Activated CD4-positive, alpha-beta memory T cell treated with anti-CD3 and anti-CD28 coated beads for 36 hours (primary cell): ENCODE data around the gene TNFRSF11A. TPM values are rescaled to one million over a fixed set of nuclear protein-coding genes. Genes with fewer than 3 reads are reported as not detected.

Experiments
- CTCF ChIA-PET: fragments of 350-600 bp; sonication (Branson Sonifier 250); formaldehyde crosslinking; loops from one replicate; lab custom pipeline; 2021; ENCODE audit warnings: antibody characterized with exemption, inconsistent platforms; lab: Charles Lee
- POLR2A ChIA-PET: fragments of 350-600 bp; sonication (Branson Sonifier 250); formaldehyde crosslinking; loops from one replicate; lab custom pipeline; 2021; ENCODE audit warnings: antibody characterized with exemption; lab: Charles Lee
- DNase-seq: peaks from one replicate; pipeline ENCODE4 v3.0.0-alpha.2; 2020
- H3K27ac Mint-ChIP-seq: one replicate; pipeline ENCODE4 v1.8.0; 2021; ENCODE audit warnings: mixed read lengths
- H3K27me3 Mint-ChIP-seq: one replicate; pipeline ENCODE4 v1.8.0; 2021; ENCODE audit warnings: mixed read lengths
- H3K36me3 Mint-ChIP-seq: one replicate; pipeline ENCODE4 v1.8.0; 2021; ENCODE audit warnings: mixed read lengths
- H3K4me1 Mint-ChIP-seq: one replicate; pipeline ENCODE4 v1.8.0; 2021; ENCODE audit warnings: low read depth, mixed read lengths
- H3K4me3 Mint-ChIP-seq: one replicate; pipeline ENCODE4 v1.8.0; 2021; ENCODE audit warnings: mild to moderate bottlenecking, mixed read lengths
- H3K9me3 Mint-ChIP-seq: one replicate; pipeline ENCODE4 v1.8.0; 2021; ENCODE audit warnings: mixed read lengths
- intact Hi-C: fragments of 100-400 bp; cut with micrococcal nuclease; formaldehyde crosslinking; loops from one replicate; pipeline ENCODE4 v1.15.1; 2023
- total RNA-seq, 2 experiments: library from RNA; stranded (reverse); gene quantifications; one replicate each; pipeline ENCODE4 v1.2.3, GENCODE V29; 2021

The TNFRSF11A gene
- total RNA-seq, 2 experiments from 2014 or later = 5.7 to 6.1 TPM

DNA sequence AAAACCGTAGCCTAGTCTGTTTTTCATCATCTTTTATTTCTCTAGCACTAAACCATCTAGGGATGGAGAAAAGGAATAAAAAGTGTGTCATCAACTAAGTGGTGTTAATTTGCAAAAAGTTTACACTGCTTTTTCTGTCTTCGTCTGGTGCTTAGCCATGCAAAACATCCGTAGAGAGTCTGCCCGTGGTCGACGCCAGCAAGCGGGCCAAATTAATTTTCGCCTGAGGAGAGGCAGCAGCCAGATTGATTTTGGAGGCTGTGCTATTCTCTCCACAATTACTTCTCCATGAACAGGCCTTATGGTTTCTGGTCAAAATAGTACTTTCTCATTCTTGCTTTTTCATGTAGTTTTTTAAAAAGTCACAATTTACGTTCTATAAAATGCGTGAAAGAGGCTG lies 46.3 kb downstream of the TNFRSF11A start:
- Mint-ChIP-seq H3K4me3 (no peak overlapping the region), H3K27me3 (peaks cover 3% of the 10 kb centered on the region), H3K9me3 (no peaks in the 10 kb centered on the region), H3K4me1 (peaks cover 11% of the 10 kb centered on the region), H3K36me3 (peaks cover 2% of the 10 kb centered on the region), H3K27ac (no peak overlapping the region)
- CTCF ChIA-PET = no interaction called here
- POLR2A ChIA-PET = no interaction called here
- no peak for DNase-seq
- intact Hi-C loops = no loop called here

DNA sequence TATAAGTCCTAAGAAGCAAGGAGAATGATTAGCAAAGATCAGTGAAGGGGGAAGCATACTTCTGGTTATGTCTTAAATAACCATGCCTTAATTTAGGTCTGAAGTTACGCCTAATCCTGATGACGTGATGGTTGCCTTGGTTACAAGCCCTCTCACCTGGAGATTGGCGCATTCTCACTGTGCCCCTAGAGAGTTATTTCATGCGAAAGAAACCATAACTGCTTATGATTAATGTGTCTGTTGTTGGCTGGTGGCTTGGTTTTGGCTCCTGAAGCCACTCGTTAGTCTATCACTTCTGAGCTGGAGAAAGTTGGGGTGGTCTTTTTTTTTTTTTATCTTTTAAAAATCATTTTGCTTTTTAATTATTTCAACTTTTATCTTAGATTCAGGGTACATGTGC lies 47.0 kb downstream of the TNFRSF11A start:
- Mint-ChIP-seq H3K36me3 (peaks cover 2% of the 10 kb centered on the region), H3K4me1 (peaks cover 11% of the 10 kb centered on the region), H3K27me3 (peaks cover 3% of the 10 kb centered on the region), H3K27ac (no peak overlapping the region), H3K4me3 (no peak overlapping the region), H3K9me3 (no peaks in the 10 kb centered on the region)
- no peak for DNase-seq
- intact Hi-C loops = no loop called here
- CTCF ChIA-PET = no interaction called here
- POLR2A ChIA-PET = no interaction called here

GRCh38 chr18:62372882-62373281 lies 47.8 kb downstream of the TNFRSF11A start:
- ChIA-PET CTCF (no interaction called here), POLR2A (no interaction called here)
- Mint-ChIP-seq H3K27ac (no peak overlapping the region), H3K4me3 (no peak overlapping the region), H3K4me1 (peaks cover 10% of the 10 kb centered on the region), H3K36me3 (peaks cover 2% of the 10 kb centered on the region), H3K9me3 (no peaks in the 10 kb centered on the region), H3K27me3 (peaks cover 3% of the 10 kb centered on the region)
- intact Hi-C loops = no loop called here
- no peak for DNase-seq

GRCh38 chr18:62374410-62374965 lies 49.4 kb downstream of the TNFRSF11A start:
- intact Hi-C loops = no loop called here
- Mint-ChIP-seq H3K36me3 (no peaks in the 10 kb centered on the region), H3K27ac (no peak overlapping the region), H3K27me3 (no peaks in the 10 kb centered on the region), H3K4me3 (no peak overlapping the region), H3K9me3 (no peaks in the 10 kb centered on the region), H3K4me1 (peaks cover 3% of the 10 kb centered on the region)
- no peak for DNase-seq
- ChIA-PET CTCF (no interaction called here), POLR2A (no interaction called here)

DNA sequence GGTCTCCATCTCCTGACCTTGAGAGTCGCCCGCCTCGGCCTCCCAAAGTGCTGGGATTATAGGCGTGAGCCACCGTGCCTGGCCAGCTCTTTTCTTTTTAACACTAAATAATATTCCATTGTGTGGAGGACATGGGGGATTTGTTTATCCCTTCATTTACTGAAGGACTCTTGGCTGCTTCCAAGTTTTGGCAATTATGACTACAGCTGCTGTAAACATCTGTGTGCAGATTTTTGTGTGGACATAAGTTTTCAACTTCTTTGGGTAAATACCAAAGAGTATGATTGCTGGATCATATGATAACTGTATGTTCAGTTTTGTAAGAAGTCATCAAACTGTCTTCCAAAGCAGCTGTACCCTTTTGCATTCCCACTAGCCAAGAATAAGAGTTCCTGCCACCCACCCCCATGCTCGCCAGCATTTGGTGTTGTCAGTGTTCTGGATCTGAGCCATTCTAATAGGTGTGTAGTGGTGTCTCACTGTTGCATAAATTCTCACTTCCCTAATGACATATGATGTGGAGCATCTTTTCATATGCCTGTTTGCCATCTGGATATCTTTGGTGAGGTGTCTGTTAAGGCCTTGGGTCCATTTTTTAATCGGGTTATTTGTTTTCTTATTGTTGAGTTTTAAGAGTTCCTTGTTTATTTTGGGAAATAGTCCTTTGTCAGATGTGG lies 52.2 kb downstream of the TNFRSF11A start:
- no peak overlapping the region for H3K27ac Mint-ChIP-seq
- H3K9me3 Mint-ChIP-seq = no peaks in the 10 kb centered on the region
- no peak overlapping the region for H3K4me3 Mint-ChIP-seq
- no peaks in the 10 kb centered on the region for H3K36me3 Mint-ChIP-seq
- intact Hi-C loops = no loop called here
- ChIA-PET CTCF (no interaction called here), POLR2A (no interaction called here)
- H3K27me3 Mint-ChIP-seq = no peaks in the 10 kb centered on the region
- DNase-seq = no peak
- no peaks in the 10 kb centered on the region for H3K4me1 Mint-ChIP-seq

DNA sequence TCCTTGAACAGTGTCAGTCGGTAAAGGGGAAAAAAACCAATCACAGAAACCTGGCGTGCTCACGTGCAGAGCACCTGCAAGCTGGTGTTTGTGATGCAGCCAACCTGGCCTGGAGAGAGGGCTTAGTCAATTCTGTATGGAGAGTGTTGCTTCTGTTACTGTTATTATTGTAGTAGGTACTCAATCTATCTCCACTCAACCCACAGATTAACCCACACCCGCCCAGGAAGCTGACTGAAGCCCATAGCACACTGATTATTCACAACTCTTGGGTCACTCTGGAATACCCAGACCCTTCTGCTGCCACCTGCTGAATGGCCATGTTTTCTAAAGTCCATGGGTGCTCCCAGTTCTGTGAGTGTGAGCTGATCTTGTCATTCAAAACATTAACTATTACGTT lies 53.9 kb downstream of the TNFRSF11A start:
- no peaks in the 10 kb centered on the region for H3K4me1 Mint-ChIP-seq
- no peak overlapping the region for H3K4me3 Mint-ChIP-seq
- no peaks in the 10 kb centered on the region for H3K36me3 Mint-ChIP-seq
- no peak for DNase-seq
- intact Hi-C loops = no loop called here
- H3K9me3 Mint-ChIP-seq = no peaks in the 10 kb centered on the region
- POLR2A ChIA-PET = no interaction called here
- H3K27ac Mint-ChIP-seq = no peak overlapping the region
- no peaks in the 10 kb centered on the region for H3K27me3 Mint-ChIP-seq
- CTCF ChIA-PET = no interaction called here

DNA sequence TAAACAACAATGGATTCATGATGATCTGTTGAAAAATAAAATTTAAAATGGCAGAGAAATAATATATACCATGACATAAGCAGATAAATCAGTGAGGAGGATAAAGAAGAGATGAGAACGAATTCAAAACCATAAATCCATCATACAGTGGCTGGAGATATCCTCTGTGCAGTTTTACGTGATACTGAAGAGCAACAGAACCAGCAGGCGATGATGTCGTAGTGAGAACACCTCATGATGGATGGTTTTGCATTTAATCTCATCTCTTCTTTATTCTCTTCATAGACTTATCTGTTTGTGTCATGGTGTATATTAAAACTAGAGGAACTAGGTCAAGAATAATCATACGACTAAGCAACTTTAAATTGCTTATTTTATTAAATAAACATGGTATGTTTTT lies 56.3 kb downstream of the TNFRSF11A start:
- H3K4me3 Mint-ChIP-seq = no peak overlapping the region
- no peak overlapping the region for H3K27ac Mint-ChIP-seq
- ChIA-PET CTCF (no interaction called here), POLR2A (no interaction called here)
- no peak for DNase-seq
- no peaks in the 10 kb centered on the region for H3K27me3 Mint-ChIP-seq
- no peaks in the 10 kb centered on the region for H3K4me1 Mint-ChIP-seq
- H3K9me3 Mint-ChIP-seq = no peaks in the 10 kb centered on the region
- intact Hi-C loops = no loop called here
- H3K36me3 Mint-ChIP-seq = no peaks in the 10 kb centered on the region

GRCh38 chr18:62384068-62384467 lies 59.0 kb downstream of the TNFRSF11A start:
- POLR2A ChIA-PET = no interaction called here
- H3K4me3 Mint-ChIP-seq = no peak overlapping the region
- H3K9me3 Mint-ChIP-seq = no peaks in the 10 kb centered on the region
- no peaks in the 10 kb centered on the region for H3K4me1 Mint-ChIP-seq
- H3K36me3 Mint-ChIP-seq = no peaks in the 10 kb centered on the region
- intact Hi-C loops = no loop called here
- H3K27ac Mint-ChIP-seq = no peak overlapping the region
- H3K27me3 Mint-ChIP-seq = peaks cover 1% of the 10 kb centered on the region
- no peak for DNase-seq
- CTCF ChIA-PET = no interaction called here

DNA sequence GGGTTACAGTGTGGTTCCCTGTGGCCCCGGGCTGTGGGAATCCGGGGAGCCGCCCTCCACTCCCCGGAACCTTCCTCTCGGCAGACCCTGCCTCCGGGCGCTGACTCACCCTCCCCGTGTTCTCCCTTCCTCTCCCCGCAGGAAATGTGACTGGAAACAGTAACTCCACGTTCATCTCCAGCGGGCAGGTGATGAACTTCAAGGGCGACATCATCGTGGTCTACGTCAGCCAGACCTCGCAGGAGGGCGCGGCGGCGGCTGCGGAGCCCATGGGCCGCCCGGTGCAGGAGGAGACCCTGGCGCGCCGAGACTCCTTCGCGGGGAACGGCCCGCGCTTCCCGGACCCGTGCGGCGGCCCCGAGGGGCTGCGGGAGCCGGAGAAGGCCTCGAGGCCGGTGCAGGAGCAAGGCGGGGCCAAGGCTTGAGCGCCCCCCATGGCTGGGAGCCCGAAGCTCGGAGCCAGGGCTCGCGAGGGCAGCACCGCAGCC lies 59.5 kb downstream of the TNFRSF11A start:
- no peaks in the 10 kb centered on the region for H3K36me3 Mint-ChIP-seq
- H3K4me1 Mint-ChIP-seq = no peaks in the 10 kb centered on the region
- no peak for DNase-seq
- intact Hi-C loops = no loop called here
- H3K9me3 Mint-ChIP-seq = no peaks in the 10 kb centered on the region
- no peak overlapping the region for H3K27ac Mint-ChIP-seq
- peaks cover 3% of the 10 kb centered on the region for H3K27me3 Mint-ChIP-seq
- POLR2A ChIA-PET = no interaction called here
- no peak overlapping the region for H3K4me3 Mint-ChIP-seq
- CTCF ChIA-PET = interaction anchor here (0.6 kb wide), 1 partner anchor 15 kb away, joined by 3 read pairs; no protein-coding TSS in a partner anchor

- ChIA-PET POLR2A (no interaction called here), CTCF (no interaction called here)
- peaks cover 9% of the 10 kb centered on the region for H3K27me3 Mint-ChIP-seq
- intact Hi-C loops = no loop called here
- DNase-seq = no peak
- no peak overlapping the region for H3K4me3 Mint-ChIP-seq
- H3K27ac Mint-ChIP-seq = no peak overlapping the region
- H3K9me3 Mint-ChIP-seq = peaks cover 2% of the 10 kb centered on the region
- H3K4me1 Mint-ChIP-seq = no peaks in the 10 kb centered on the region
- H3K36me3 Mint-ChIP-seq = no peaks in the 10 kb centered on the region
Observed at GRCh38 chr18:62386091-62386490, 61.0 kb downstream of the TNFRSF11A start.

- ChIA-PET POLR2A (no interaction called here), CTCF (no interaction called here)
- DNase-seq = no peak
- H3K27ac Mint-ChIP-seq = no peak overlapping the region
- intact Hi-C loops = no loop called here
- H3K27me3 Mint-ChIP-seq = peaks cover 11% of the 10 kb centered on the region
- no peaks in the 10 kb centered on the region for H3K36me3 Mint-ChIP-seq
- H3K9me3 Mint-ChIP-seq = peaks cover 2% of the 10 kb centered on the region
- H3K4me3 Mint-ChIP-seq = no peak overlapping the region
- H3K4me1 Mint-ChIP-seq = no peaks in the 10 kb centered on the region
Observed at GRCh38 chr18:62386601-62387000, 61.5 kb downstream of the TNFRSF11A start.

- H3K4me3 Mint-ChIP-seq = no peak overlapping the region
- H3K4me1 Mint-ChIP-seq = no peaks in the 10 kb centered on the region
- POLR2A ChIA-PET = no interaction called here
- peaks cover 11% of the 10 kb centered on the region for H3K27me3 Mint-ChIP-seq
- intact Hi-C loops = no loop called here
- no peak overlapping the region for H3K27ac Mint-ChIP-seq
- CTCF ChIA-PET = no interaction called here
- peaks cover 2% of the 10 kb centered on the region for H3K9me3 Mint-ChIP-seq
- no peak for DNase-seq
- no peaks in the 10 kb centered on the region for H3K36me3 Mint-ChIP-seq
Observed at GRCh38 chr18:62387257-62387656, 62.1 kb downstream of the TNFRSF11A start.
